A172 (cell line): ENCODE data around the gene ZNF804B. TPM values are rescaled to one million over a fixed set of nuclear protein-coding genes. Genes with fewer than 3 reads are reported as not detected.

Experiments
- DNase-seq: peaks from one replicate; pipeline ENCODE4 v3.0.0-alpha.2; 2015; ENCODE audit warnings: low spot score
- total RNA-seq: library from RNA; depleted of rRNA; stranded (reverse); fragments of >200 nt; shearing (Covaris generic); gene quantifications from 2 replicates; pipeline ENCODE4 v1.2.3, GENCODE V29; 2014

ZNF804B gene
- total RNA-seq, 1 experiment from 2014 or later, result not detected

- DNase-seq, result peak; percentile 40
Observed at GRCh38 chr7:88835147-88835728, 75.7 kb downstream of the ZNF804B start.

GRCh38 chr7:88842201-88842600 is 82.7 kb downstream of the ZNF804B start:
- no peak for DNase-seq

- DNase-seq, result no peak
Observed at GRCh38 chr7:88845091-88845490, 85.6 kb downstream of the ZNF804B start.

GRCh38 chr7:88851220-88851619 is 91.7 kb downstream of the ZNF804B start:
- DNase-seq, result no peak

GRCh38 chr7:88859288-88859687 is 99.8 kb downstream of the ZNF804B start:
- DNase-seq, result no peak

- no peak for DNase-seq
Observed at GRCh38 chr7:88866265-88866863, 106.9 kb downstream of the ZNF804B start.

GRCh38 chr7:88867158-88867557 is 107.7 kb downstream of the ZNF804B start:
- DNase-seq, result no peak

- no peak for DNase-seq
Observed at GRCh38 chr7:88868456-88868855, 109.0 kb downstream of the ZNF804B start.

- no peak for DNase-seq
Observed at GRCh38 chr7:88881136-88881535, 121.6 kb downstream of the ZNF804B start.

- no peak for DNase-seq
Observed at GRCh38 chr7:88885131-88885530, 125.6 kb downstream of the ZNF804B start.

- DNase-seq, result no peak
Observed at GRCh38 chr7:88888684-88889083, 129.2 kb downstream of the ZNF804B start.

- DNase-seq, result no peak
Observed at GRCh38 chr7:88910516-88910915, 151.0 kb downstream of the ZNF804B start.

- no peak for DNase-seq
Observed at GRCh38 chr7:88912852-88913251, 153.4 kb downstream of the ZNF804B start.

- no peak for DNase-seq
Observed at GRCh38 chr7:88915615-88916014, 156.1 kb downstream of the ZNF804B start.

- DNase-seq, result no peak
Observed at GRCh38 chr7:88919478-88920131, 160.1 kb downstream of the ZNF804B start.

- no peak for DNase-seq
Observed at GRCh38 chr7:88922944-88923343, 163.4 kb downstream of the ZNF804B start.

- DNase-seq, result no peak
Observed at GRCh38 chr7:88928276-88928675, 168.8 kb downstream of the ZNF804B start.

- DNase-seq, result no peak
Observed at GRCh38 chr7:88929719-88930118, 170.2 kb downstream of the ZNF804B start.

- DNase-seq, result no peak
Observed at GRCh38 chr7:88933285-88933684, 173.8 kb downstream of the ZNF804B start.

- no peak for DNase-seq
Observed at GRCh38 chr7:88942815-88943501, 183.5 kb downstream of the ZNF804B start.

- DNase-seq, result no peak
Observed at GRCh38 chr7:88951826-88952225, 192.3 kb downstream of the ZNF804B start.

GRCh38 chr7:88964418-88964817 is 204.9 kb downstream of the ZNF804B start:
- DNase-seq, result no peak

- DNase-seq, result no peak
Observed at GRCh38 chr7:88965371-88965770, 205.9 kb downstream of the ZNF804B start.
